Measurements from ENCODE around the gene JUN. TPM values are rescaled to one million over a fixed set of nuclear protein-coding genes. Genes with fewer than 3 reads are reported as not detected.

The JUN gene
- total RNA-seq, 1 donor from 2014 or later = 135 TPM

DNA sequence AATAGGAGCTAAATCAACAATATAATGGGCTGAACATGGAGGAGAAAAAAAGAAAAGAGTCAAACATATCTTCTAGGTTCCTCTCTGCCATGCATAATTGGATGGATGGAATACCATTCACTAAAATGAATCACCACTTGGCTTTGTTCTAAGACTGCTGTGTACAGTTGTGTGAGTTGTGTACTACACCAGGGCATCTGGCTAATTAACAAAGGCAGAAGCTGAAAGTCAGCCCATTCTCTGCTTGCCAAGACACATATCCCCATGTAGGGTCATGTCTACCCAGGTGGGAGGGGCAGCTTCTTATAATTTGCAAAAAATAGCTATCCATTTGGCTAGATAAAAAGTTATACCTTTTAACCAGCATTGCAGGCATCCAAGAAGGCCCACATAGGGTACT lies 21.0 kb downstream of the JUN start:
- DNase-seq (ENCODE audit: low spot score) = no peak

DNA sequence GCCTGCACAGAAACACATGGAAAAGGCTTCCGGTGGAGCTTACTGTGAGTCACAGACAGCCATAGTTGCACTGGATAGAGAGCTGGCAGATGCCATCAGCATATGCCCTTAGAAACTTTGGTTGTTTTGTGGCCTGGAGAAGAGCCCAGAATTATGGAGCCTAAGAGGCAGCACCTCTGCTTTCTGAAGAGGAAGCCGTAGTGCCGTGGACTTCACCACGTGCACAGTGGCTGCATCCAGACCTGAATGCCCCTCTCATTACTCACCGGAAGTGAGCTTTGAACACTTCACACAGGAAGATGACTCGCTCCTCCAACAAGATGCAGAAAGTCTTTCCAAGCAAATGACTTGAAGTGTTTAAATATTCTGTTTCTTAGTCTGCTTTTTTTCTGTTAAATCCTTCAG lies 28.4 kb downstream of the JUN start:
- peak; percentile 75 for DNase-seq (ENCODE audit: low spot score)

DNA sequence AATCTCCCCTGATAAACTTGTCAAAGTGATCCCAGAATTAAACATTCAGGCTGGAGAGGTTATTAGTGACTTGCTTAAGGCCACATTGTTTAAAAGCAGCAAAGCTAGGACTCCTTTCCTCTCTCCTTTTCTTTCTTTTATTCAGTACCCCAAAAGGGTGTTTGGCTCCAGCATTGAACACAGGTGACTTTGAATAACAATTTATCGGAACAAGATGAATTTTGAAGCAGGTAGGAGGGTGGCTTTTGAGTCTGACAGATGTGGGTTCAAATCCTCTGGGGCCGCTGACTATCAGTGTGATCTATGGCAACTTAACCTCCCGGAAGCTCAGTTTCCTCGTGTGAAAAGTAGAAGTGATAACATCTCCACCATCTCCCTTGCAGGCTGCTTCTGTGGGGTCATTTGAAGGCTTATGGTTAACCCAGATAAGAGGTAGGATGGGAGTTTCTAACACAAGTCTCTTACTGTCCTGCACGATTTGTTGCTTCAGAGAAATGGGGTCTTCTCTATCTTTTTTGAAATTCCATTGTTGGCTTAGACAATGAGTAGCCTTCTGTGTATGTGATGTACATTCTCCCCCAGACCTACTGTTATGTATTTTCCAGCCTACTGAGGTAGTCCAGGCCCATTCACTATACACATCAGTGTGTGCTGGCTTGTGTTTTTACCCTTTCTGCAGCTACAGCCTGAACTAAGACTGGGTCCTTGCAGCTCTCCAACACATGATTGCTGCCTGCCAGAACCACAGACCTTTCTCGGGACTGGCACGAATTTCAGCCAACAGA lies 29.0 kb downstream of the JUN start:
- DNase-seq (ENCODE audit: low spot score) = no peak

DNA sequence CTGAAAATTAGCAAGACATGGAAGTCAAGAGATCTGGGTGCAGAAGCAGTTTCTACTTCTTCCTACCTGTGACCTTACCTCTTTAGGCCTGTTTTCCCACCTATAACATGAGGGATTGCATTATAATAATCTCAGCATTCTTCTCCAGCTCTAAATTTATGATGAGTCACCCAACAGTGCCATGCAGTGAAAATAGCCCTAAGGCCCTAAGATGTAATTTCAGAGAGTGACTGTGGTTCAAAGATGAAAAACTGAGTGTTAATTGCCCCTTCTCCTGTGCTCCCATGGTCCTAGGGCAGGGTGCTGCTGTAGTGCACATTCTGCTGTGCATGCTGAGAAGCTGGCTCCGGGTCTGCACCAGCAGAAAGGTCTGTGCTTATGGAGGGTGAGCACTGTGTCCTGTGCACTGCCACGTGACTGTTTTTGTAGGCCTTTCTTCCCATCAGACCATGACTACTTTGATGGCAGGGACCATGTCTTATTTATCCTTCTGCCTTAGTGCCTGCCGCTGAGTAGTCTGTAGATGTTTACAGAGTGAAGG lies 29.7 kb downstream of the JUN start:
- no peak for DNase-seq (ENCODE audit: low spot score)

DNA sequence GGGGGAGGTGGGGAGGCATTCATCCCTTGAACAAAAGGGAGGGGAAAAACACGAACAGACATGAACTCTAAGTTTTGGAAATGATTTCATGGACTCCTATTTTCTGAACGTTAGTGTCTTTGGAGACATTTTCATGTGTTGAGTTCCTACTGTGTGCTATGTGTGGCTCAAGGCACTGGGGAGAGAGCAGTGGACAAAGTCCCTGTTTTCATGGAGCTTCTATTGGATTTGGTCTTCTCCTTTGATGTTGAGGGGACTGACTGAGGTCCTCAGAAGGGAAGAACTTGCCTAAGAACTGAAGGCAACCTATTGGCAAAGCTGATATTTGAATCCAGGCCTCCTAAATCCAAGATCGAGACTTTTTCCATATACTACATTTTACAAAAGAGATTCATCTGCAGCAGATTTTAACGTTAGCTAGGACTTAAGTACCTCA lies 30.4 kb downstream of the JUN start:
- no peak for DNase-seq (ENCODE audit: low spot score)

DNA sequence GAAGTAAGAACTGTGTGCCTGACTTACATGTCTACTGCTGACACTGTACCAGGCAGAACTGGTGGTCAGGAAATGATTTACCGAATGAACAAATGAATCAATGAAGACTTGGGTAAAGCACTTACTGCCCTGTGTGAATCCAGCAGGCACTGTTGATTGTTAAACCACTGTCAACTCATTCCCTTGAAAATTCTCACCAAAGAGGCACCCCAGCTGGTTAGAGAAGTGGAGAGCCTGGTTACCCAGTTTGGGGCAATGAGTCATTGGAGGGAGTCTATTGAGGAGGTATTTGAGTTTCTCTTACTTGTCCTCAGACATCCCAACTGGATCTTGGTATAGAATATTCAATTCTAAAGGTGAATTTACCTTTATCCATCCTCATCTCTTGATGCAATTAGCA lies 34.2 kb downstream of the JUN start:
- no peak for DNase-seq (ENCODE audit: low spot score)

DNA sequence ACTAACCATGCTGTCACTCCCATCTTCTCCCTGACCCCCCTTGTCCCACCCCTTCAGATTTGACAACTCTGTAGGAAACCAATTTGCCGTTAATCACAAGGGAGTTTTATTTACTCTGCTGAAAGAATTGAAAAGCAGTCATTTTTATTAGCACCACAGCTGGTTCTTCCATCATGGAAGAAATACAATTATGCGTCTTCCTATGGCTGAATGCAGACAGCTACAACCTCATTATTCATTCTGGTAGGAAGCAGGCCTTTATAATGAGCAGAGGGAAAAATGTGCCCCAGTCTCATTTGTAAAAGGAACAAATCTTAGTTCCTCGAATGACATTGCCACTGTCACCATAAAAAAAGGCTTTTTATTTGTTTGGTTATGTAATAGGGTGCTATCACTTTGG lies 35.2 kb downstream of the JUN start:
- no peak for DNase-seq (ENCODE audit: low spot score)

DNA sequence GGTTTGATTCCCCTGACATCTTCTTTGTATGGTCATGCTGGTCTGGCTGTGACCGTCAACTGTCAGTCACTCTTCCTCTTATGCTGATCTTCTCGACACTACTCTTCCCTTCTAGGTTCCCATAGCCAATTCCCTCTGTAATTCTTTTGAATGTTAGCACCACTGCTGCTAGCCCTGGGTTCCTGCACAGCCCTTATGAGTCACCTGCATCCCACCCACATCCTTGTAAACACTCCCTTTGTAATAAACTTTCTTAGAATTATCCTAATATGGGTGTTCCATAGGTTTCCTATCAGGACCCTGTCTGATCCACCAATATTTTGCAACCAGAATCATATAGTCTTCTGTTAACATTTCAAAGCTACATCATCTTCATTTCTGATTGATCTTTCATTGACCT lies 37.1 kb downstream of the JUN start:
- DNase-seq (ENCODE audit: low spot score) = no peak

DNA sequence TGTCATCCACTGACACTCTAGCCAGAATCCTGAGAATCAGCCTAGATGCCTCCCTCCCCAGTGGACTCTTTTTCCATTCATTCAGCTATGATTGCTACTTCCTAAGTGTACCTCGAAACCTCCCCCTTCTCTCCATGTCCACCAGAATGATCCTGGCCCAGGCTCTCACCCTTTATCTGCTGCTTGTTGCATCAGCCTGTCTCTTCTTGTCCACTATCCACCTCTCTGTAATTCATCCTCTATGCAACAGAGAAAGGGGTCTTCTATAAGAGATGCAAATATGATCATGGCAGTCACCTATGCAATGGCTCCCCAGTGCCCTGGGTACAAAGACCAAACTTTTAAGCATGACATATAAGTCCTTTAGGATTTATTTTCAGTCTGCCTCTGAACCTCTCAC lies 37.7 kb downstream of the JUN start:
- no peak for DNase-seq (ENCODE audit: low spot score)

DNA sequence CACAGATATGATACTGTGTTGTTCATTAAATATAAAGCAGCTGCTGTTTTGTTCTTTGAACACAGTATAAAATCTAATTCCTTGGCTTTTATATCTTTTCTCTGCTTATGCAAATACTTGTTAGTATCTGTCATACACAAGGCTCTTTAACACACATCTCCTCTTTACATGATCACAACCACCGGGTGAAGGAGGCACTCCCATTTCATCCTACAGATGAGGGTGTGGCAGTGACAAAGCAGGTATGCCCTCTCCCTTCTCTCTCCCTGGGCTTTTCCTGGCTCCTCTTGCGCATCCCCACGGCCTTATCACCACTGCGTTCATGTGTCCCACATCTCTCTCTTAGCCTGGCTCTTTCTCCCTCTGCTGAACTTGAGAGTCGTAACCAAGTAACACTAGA lies 38.2 kb downstream of the JUN start:
- DNase-seq (ENCODE audit: low spot score) = no peak

DNA sequence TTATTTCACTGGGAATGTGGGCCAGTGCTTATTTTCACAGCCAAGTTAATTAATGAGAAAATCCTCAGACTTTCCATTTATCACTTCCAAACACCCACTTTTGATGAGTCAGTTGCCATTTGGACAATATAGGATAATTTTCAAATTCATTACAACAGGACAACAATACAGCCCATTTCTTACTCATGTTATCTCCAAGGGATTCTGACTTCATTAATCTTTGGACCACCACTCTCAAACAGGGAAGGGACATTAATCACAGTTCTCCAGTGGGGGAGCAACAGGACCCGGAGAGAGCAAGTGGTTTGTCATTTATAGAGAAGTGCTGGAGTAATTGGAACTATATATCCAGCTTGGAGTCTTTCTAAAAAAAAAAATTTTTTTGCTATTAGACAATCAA lies 38.7 kb downstream of the JUN start:
- DNase-seq (ENCODE audit: low spot score) = no peak

DNA sequence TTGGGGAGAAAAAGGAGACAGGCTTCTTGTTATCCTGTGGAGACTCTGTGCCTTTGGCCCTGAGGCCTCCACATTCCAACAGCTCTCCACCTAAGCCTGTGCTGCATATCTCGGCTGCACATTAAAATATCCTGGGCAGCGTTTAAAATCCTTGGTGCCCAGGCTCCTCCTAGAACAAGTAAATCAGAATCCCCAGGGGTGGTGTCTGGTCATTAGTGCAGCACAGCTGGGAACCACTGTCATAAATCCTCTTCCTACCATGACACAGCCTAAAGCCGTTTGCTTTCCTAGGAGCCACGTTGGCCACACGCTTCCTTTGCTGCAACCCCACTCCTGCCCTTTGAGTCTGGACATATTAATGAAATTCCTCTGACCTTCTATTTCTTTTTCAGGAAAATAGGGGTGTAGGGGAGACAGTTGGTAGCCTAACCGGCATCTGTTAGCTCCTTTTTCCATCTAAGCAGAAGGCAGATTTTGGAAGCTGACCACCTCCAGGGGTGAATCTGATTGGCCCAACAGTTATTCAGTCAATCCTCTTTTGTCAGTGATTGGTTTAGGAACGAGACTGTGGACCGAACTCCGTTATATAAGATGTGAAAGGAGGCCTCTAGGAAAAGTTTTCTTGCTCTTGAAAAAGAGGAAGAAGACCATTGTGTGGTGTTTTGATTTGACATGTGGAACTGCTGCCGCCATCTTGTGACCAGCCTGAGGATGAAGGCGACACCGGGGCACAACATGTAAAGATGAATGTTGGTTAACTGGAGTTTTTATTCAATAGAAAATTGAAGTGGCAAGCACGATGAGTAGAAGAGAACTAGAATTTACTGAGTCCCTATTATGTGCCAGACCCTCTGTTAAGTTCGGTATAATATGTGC lies 41.9 kb downstream of the JUN start:
- no peak for DNase-seq (ENCODE audit: low spot score)

DNA sequence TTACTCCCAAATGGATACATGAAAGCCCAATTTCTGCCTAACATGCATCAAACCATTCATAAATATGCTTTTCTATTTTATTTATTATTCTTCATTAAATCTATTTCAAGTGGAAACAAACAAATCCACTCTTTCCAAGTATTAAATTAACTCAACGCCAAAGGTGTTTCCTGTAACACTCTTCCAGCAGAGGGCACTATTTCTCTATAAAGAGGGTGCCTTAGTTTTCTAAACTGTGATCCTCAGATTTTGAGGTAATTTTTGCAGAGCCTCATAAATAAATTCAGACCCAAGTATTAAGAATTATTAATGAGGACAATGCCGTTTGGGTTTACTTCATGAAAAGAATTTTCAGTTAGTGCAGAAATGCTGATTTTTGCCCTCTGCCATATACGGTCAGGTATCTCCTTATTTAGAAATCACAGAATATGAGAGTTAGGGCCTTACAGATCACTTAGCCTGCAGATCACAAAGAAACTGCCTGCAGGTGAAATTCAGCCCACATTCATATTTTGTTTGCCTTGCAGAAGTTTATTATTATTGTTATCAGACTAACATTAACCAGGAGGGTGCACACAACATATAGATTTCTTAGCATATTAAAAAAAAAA lies 43.9 kb downstream of the JUN start:
- DNase-seq (ENCODE audit: low spot score) = no peak

DNA sequence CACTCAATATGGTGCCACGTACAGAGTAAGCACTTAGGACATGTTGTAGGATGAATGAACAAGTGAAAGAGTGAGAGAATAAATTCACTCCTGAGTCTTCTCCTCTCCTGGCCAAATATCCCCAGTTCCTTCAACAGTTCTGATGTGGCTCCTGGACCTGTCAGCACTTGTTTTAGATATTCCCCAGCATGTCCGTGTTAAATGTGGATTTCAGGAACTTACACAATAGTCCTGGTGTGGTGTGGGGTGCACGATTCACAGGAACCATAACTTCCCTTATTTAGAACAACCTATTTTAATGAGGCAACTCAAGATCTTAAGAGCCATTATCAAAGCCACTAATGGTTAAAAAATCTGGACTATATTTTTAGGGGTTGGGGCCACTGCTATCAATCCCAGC lies 45.0 kb downstream of the JUN start:
- DNase-seq (ENCODE audit: low spot score) = no peak

DNA sequence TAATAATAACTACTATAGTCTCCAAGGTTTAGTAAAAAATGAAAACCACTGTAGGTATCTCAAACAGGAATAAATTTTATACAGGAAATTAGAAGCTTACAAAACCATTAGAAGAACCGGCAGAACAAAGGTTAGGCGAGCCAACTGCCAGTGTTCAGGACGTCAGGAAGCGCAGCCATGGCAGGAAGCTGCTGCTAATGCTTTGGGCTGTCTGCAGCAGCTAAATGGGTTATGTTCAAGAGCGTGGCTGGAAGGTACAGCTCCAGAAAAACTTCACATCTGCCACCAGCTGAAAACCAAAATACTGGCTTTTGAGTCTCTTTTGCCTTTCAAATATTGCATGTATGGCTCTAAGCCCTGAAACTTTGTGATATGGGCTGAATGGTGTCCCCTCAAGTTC lies 48.3 kb downstream of the JUN start:
- no peak for DNase-seq (ENCODE audit: low spot score)

DNA sequence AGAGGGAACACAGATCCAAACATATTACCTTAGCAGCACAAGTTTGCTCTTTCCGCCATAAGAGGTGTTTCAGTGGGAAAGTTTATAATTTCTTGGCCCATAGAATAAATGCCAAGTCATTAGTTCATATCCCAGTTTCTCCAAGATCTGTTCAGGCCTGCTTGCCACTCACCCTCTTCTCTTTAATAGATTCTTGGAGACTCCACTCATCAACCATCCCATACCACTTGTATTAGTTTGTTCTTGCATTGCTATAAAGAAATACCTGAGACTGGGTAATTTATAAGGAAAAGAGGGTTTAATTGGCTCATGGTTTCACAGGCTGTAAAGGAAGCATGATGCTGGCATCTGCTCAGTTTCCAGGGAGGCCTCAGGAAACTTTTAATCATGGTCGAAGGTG lies 49.2 kb downstream of the JUN start:
- no peak for DNase-seq (ENCODE audit: low spot score)

DNA sequence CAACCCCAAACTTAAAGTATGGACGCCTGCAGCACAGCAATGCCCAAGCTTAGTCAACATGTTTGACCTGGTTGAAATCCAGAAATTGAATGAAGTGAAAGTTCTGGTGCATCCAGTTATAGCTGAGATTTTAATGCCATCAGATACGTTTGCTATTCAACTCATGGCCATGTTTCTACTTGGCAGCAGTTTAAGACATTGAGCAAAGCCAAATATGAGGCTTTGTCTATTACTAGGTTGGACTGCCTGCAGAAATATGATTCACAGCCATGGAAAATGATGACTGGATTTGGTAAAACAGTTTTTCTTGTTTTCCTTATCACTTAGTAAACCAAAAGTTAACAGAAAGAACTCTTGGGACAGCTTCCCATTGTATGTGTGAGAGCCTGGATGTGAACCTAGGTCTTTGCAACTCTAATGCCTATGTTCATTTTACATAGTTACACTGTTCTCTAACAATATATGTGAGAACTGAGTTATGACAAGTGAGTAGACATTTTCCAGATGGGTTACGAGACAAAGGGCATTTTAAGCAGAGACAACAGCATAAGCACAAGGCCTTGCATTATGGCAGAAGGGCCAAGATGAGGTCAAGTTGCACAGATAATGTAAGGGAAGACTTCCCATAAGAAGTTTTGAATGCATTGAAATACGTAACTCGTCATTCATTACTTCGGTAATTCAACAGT lies 51.6 kb downstream of the JUN start:
- DNase-seq (ENCODE audit: low spot score) = no peak

Other genes with a start within 250 kb of the JUN start
- 34.8 TPM for gene OMA1, start 237.3 kb downstream of the JUN start, total RNA-seq
- 19.2 TPM for gene TACSTD2, start 206.8 kb downstream of the JUN start, total RNA-seq
- 22.5 TPM for gene MYSM1, start 84.0 kb downstream of the JUN start, total RNA-seq